ENCODE measurements around the gene MPST.

Gene MPST

GRCh38 chr22:37019309-37020191 is at the start of gene MPST, which contains the start of gene TST:
TSS of gene MPST (plus strand) at chr22:37019742. CDS start at chr22:37019837, 95 bp downstream.
TSS of gene TST (minus strand) at chr22:37019447. CDS start at chr22:37018732, 715 bp downstream.
- no peak for TF ChIP-seq CTCF (IDR thresholded peaks at IDR 0.05; ENCODE audit: low read depth, low read length)
- in situ Hi-C loops (cut with HindIII; ENCODE audit: low sequenced_read_pairs) = no loop called here
- peak within 1 kb of the TSS; percentile 84 for H3K4me3 ChIP-seq (ENCODE audit: low read depth, low read length)
- DNase-seq (ENCODE audit: low read depth, low spot score) = peak; percentile 64

- no peak for DNase-seq (ENCODE audit: low read depth, low spot score)
Measured at GRCh38 chr22:36971341-36972125, 48.0 kb upstream of the MPST start.

GRCh38 chr22:36976606-36977005 is 42.9 kb upstream of the MPST start:
- DNase-seq (ENCODE audit: low read depth, low spot score) = no peak
- in situ Hi-C loops (cut with HindIII; ENCODE audit: low sequenced_read_pairs) = no loop called here
- H3K4me3 ChIP-seq (ENCODE audit: low read depth, low read length) = no peak overlapping the region
- TF ChIP-seq CTCF (IDR thresholded peaks at IDR 0.05; ENCODE audit: low read depth, low read length) = no peak

More at GRCh38 chr22:36971341-36972125, 48.0 kb upstream of the MPST start:
- in situ Hi-C loops (cut with HindIII; ENCODE audit: low sequenced_read_pairs) = no loop called here
- TF ChIP-seq CTCF (IDR thresholded peaks at IDR 0.05; ENCODE audit: low read depth, low read length) = no peak
- H3K4me3 ChIP-seq (ENCODE audit: low read depth, low read length) = no peak overlapping the region

GRCh38 chr22:36977401-36977861 is 42.1 kb upstream of the MPST start:
- peak; percentile 12 for DNase-seq (ENCODE audit: low read depth, low spot score)
- in situ Hi-C loops (cut with HindIII; ENCODE audit: low sequenced_read_pairs) = no loop called here
- TF ChIP-seq CTCF (IDR thresholded peaks at IDR 0.05; ENCODE audit: low read depth, low read length) = peak; percentile 47
- peak overlapping the region; percentile 41 for H3K4me3 ChIP-seq (ENCODE audit: low read depth, low read length)

- peak overlapping the region; percentile 41 for H3K4me3 ChIP-seq (ENCODE audit: low read depth, low read length)
- in situ Hi-C loops (cut with HindIII; ENCODE audit: low sequenced_read_pairs) = no loop called here
- TF ChIP-seq CTCF (IDR thresholded peaks at IDR 0.05; ENCODE audit: low read depth, low read length) = peak; percentile 90
- peak; percentile 75 for DNase-seq (ENCODE audit: low read depth, low spot score)
Measured at GRCh38 chr22:36977947-36978660, 41.4 kb upstream of the MPST start.

Data from astrocyte of the spinal cord (primary cell).